Prostate gland (tissue), 2 donors: ENCODE data around the gene EBLN1. TPM values are rescaled to one million over a fixed set of nuclear protein-coding genes. Genes with fewer than 3 reads are reported as not detected.

Experiments
- DNase-seq: peaks from one replicate; pipeline ENCODE4 v3.0.0-alpha.2; 2019; ENCODE audit warnings: low spot score
- H3K27ac ChIP-seq, 2 donors: fragments of 200-600 bp; sonication (generic); 2 replicates each; pipeline ENCODE4 v1.5.1; 2017 to 2019
- H3K27me3 ChIP-seq: fragments of 200-600 bp; sonication (generic); replicated peaks from 2 replicates; pipeline ENCODE4 v1.5.1; 2019; ENCODE audit not compliant: insufficient read depth
- H3K36me3 ChIP-seq, 2 donors: fragments of 200-600 bp; sonication (generic); 1 replicate in 1 of 2; 2 replicates in 1 of 2; pipeline versions ENCODE4 v1.5.1 to v1.8.1; 2017 to 2019
- H3K4me1 ChIP-seq: fragments of 200-600 bp; sonication (generic); replicated peaks from 2 replicates; pipeline ENCODE4 v1.5.1; 2019
- H3K4me3 ChIP-seq, 2 donors: fragments of 200-600 bp; sonication (generic); 2 replicates each; pipeline ENCODE4 v1.5.1; 2017 to 2019
- H3K9me3 ChIP-seq: fragments of 200-600 bp; sonication (generic); 2 replicates; pipeline ENCODE4 v1.5.1; 2017
- CTCF ChIP-seq, 4 experiments: fragments of 200-600 bp in 2 of 4; fragments of 450-650 bp in 2 of 4; sonication (generic) in 2 of 4; IDR thresholded peaks; 1 replicate in 3 of 4; 2 replicates in 1 of 4; pipeline ENCODE4 v1.5.1; 2016 to 2019; ENCODE audit warnings: antibody characterized with exemption in 4 of 4, mild to moderate bottlenecking in 2 of 4, moderate library complexity in 2 of 4
- POLR2A ChIP-seq: fragments of 450-650 bp; IDR thresholded peaks from one replicate; pipeline ENCODE4 v1.6.1; 2016; ENCODE audit warnings: antibody characterized with exemption, mild to moderate bottlenecking
- POLR2AphosphoS5 ChIP-seq: sonication (generic); formaldehyde crosslinking; IDR thresholded peaks from one replicate; pipeline ENCODE4 v1.6.1; 2017; ENCODE audit warnings: antibody characterized with exemption
- WGBS: methylation state at CpG from one replicate; pipeline ENCODE4 v1.1.5; 2018; 5-methylcytosine and 5-hydroxymethylcytosine counted together
- intact Hi-C: fragments of 100-400 bp; cut with DNase I; formaldehyde crosslinking; loops from one replicate; pipeline ENCODE4 v1.14.2; 2022
- total RNA-seq, 2 donors: library from RNA; depleted of rRNA; stranded (reverse); fragments of >200 nt; gene quantifications; one replicate each; pipeline ENCODE4 v1.1.0, GENCODE V29; 2016

The EBLN1 gene
- total RNA-seq, 2 donors from 2014 or later = 1.8 TPM; not detected in 1

GRCh38 chr10:22243321-22243720, 25.5 kb upstream of the EBLN1 start:
- intact Hi-C loops = no loop called here
- no peak for TF ChIP-seq POLR2A
- TF ChIP-seq POLR2AphosphoS5 = no peak
- no peak for TF ChIP-seq CTCF (IDR thresholded peaks at IDR 0.05)
- Histone ChIP-seq H3K36me3 (no peaks in the 10 kb centered on the region), H3K27ac (no peak overlapping the region), H3K4me1 (no peaks in the 10 kb centered on the region), H3K4me3 (no peak overlapping the region), H3K27me3 (no peaks in the 10 kb centered on the region), H3K9me3 (no peaks in the 10 kb centered on the region)
- WGBS = 49% methylated on average over 4 of the region's 4 CpGs
- no peak for DNase-seq

- DNase-seq = no peak
- H3K9me3 ChIP-seq = no peaks in the 10 kb centered on the region
- no peak overlapping the region for H3K4me3 ChIP-seq
- H3K27ac ChIP-seq = no peak overlapping the region
- H3K27me3 ChIP-seq = no peaks in the 10 kb centered on the region
- intact Hi-C loops = loop anchor here (5.0 kb wide), 1 partner anchor 229 kb away; the partner anchor contains the start of gene DNAJC1
- no peak for TF ChIP-seq CTCF (IDR thresholded peaks at IDR 0.05)
- TF ChIP-seq POLR2A = no peak
- no peak for TF ChIP-seq POLR2AphosphoS5
- H3K4me1 ChIP-seq = no peaks in the 10 kb centered on the region
- 92% methylated on average over 1 of the region's 1 CpG for WGBS
- H3K36me3 ChIP-seq = no peaks in the 10 kb centered on the region
These were observed 13.4 kb upstream of the EBLN1 start for GRCh38 chr10:22231260-22231659.

GRCh38 chr10:22230158-22230833, 12.5 kb upstream of the EBLN1 start:
- H3K4me3 ChIP-seq = peak overlapping the region; percentile 68 to 71
- H3K36me3 ChIP-seq = no peaks in the 10 kb centered on the region
- peak overlapping the region; percentile 91 to 97 for H3K27ac ChIP-seq
- H3K9me3 ChIP-seq = no peaks in the 10 kb centered on the region
- intact Hi-C loops = loop anchor here (5.0 kb wide), 1 partner anchor 228 kb away; the partner anchor contains the start of gene DNAJC1
- TF ChIP-seq POLR2A (no peak), CTCF (IDR thresholded peaks at IDR 0.05) (no peak), POLR2AphosphoS5 (peak; percentile 34)
- DNase-seq = peak; percentile 15
- H3K27me3 ChIP-seq = no peaks in the 10 kb centered on the region
- H3K4me1 ChIP-seq = no peaks in the 10 kb centered on the region
- WGBS = under 1% methylated on average over 20 of the region's 20 CpGs

- Histone ChIP-seq H3K27ac (peak overlapping the region; percentile 91 to 97), H3K4me1 (no peaks in the 10 kb centered on the region), H3K9me3 (no peaks in the 10 kb centered on the region), H3K36me3 (no peaks in the 10 kb centered on the region), H3K4me3 (peak overlapping the region; percentile 68 to 71), H3K27me3 (no peaks in the 10 kb centered on the region)
- intact Hi-C loops = loop anchor here (1.0 to 5.0 kb wide), 2 partner anchors 87 to 227 kb away; partner anchors contain the start of genes COMMD3 and DNAJC1
- whole genome bisulfite sequencing = under 1% methylated on average over 6 of the region's 6 CpGs
- TF ChIP-seq POLR2A (no peak), CTCF (IDR thresholded peaks at IDR 0.05) (no peak), POLR2AphosphoS5 (no peak)
- no peak for DNase-seq
These were observed 12.0 kb upstream of the EBLN1 start for GRCh38 chr10:22229802-22230157.
